HG03064 (cell line): ENCODE results near the gene PGAM5.

Experiments
- ATAC-seq: cut with Tn5 transposase; IDR thresholded peaks from one replicate; pipeline ENCODE4 v1.9.1; 2021; ENCODE audit warnings: low read depth; ENCODE audit not compliant: unreplicated experiment

The PGAM5 gene

DNA sequence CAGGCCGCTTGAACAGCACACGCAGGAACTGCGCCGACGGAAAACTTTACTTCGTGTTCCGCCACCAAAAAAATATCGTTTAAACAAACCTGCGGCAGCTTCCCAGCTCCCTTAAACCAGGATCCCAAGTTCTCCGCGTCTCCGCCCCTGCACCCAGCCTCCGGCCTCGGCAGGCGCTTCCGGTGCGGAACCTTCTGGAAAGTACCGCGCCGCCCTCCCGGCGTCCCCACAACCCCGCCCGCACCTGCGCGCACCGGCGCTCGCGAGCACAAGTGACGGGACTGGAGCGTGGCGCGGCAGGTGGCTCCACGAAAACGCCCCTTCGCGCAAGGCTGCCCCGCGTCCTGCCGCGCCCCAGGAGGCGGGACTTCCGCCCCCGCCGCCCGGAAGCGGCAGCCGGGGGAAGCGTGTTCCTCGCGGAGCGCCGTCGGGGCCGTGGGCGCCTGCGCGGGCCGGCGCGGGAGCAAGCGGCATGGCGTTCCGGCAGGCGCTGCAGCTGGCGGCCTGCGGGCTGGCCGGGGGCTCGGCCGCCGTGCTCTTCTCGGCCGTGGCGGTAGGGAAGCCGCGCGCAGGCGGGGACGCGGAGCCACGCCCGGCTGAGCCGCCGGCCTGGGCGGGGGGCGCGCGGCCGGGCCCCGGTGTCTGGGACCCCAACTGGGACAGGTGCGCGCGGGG lies at the start of gene PGAM5:
TSS of gene PGAM5 (plus strand) at position 438 of the 675 bp plus-strand sequence. CDS start at position 473, 35 bp downstream.
- peak; percentile 86 for ATAC-seq

- no peak for ATAC-seq
Observed at GRCh38 chr12:132660996-132661395, 49.6 kb upstream of the PGAM5 start.

DNA sequence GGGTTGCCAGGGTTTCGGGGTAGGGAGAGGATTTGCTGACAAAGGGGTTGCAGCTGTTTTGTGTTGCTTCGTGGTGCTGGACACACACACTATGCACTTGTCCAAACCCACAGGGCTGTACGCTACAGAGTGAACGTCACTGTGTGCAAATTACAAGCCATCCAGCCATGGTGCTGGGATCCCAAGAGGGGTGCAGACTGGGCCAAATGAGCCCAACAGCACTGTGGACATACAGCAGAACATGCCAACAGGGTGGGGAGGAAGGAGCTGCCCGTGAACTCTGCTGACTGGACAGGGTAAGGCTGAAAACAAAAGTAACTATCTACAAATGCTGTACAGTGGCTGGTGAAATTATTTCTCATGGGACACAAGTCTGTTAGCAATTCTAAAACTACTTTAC lies 48.7 kb upstream of the PGAM5 start:
- no peak for ATAC-seq

DNA sequence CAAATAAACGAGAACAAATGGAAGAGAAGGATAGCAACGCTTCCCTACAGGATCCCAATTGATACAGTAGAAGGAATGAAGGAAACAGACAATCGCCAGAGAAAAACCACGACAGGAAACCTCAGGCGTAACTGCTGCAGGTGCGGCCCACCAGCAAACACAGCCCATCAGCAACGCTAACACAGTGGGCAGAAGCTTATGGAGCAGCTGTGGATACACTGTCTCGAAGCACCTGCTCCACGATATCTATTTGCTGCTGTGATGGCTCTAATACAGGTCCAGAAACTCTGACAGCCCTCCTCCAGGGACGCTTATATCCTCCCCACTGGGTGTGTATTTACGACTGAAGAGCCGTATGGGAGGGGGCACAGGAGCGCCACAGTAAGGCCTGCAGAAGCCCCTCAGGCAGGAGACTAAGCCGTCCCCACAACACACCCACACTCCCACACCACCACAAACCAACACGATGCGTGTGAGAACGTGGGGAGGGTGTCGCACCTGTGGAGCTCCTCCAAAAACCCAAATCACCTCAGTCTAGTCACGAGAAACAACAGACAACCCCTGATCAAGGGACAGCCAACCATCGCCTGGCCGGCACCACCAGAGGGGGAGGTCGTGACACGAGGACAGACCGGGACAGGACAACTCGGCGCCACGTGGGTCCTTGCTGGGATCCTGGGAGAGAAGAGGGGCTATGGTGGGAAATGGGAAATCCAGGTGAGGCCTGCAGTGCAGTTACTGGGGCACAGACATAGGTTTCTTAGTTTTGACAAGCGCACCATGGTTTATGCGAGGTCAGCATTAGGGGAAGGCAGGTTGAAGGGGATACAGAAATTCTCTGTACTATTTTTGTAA lies 47.5 kb upstream of the PGAM5 start:
- ATAC-seq = no peak

GRCh38 chr12:132664206-132665148 lies 46.2 kb upstream of the PGAM5 start:
- ATAC-seq = no peak

- no peak for ATAC-seq
Observed at GRCh38 chr12:132665149-132665491, 45.5 kb upstream of the PGAM5 start.

- no peak for ATAC-seq
Observed at GRCh38 chr12:132665794-132666193, 44.8 kb upstream of the PGAM5 start.

- ATAC-seq = no peak
Observed at GRCh38 chr12:132668191-132669088, 42.2 kb upstream of the PGAM5 start.

GRCh38 chr12:132669166-132669879 lies 41.3 kb upstream of the PGAM5 start:
- no peak for ATAC-seq

DNA sequence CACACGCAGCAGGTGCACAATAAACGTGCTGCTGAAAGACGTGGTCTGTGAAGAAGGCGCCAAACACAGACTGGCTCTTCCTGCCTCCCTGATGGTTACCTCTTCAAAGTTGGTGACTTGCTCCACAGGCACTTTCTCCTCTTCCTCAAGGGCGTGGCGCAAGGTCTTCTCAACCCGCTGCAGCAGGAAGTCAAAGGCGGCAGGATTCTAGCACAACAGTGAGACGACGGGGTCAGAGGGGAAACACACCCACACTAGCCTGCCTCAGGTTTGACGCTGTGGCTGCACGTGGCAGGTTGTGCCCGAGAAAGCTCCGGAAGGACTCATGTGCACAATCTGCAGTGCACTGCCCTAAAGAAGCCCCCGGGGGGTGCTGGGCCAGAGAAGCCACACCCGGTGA lies 38.5 kb upstream of the PGAM5 start:
- no peak for ATAC-seq

DNA sequence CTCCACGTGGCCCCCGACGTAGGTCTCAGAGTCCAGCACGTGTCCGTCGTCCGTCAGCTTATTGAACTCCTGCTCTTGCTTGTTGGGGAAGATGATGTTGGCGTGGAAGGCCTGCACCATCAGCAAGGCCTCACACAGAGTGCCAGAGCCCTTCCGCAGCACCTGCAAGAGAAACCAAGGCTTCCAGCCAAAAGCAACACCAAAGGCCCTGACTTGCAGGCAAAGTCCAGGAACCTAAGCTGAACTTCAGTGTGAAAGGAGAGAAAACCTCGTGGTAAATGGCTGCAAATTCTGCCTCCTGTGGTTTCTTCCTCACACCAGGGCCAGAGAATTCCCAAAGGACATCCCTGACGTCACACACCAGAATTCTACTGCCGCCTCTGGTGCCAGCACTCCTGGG lies 38.0 kb upstream of the PGAM5 start:
- ATAC-seq = no peak

- no peak for ATAC-seq
Observed at GRCh38 chr12:132673288-132674179, 37.1 kb upstream of the PGAM5 start.

DNA sequence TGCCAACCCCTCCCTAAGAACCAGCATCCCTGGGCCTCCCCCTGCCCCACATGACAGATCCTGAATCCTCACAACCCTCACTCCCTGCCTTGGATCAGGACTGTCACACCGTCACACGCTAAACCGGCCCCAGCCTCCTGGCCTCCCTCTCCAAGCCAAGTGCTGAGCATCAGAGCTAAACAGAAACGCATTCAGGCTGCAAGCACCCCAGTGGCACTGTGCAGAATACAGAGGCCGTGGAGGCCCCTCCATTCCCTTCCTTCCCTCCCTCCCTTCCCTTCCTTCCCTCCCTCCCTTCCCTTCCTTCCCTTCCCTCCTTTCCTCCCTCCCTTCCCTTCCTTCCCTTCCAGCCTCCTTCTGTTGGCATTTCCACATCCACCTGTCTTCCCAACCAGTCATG lies 36.1 kb upstream of the PGAM5 start:
- ATAC-seq = no peak

- no peak for ATAC-seq
Observed at GRCh38 chr12:132675757-132676432, 34.7 kb upstream of the PGAM5 start.

DNA sequence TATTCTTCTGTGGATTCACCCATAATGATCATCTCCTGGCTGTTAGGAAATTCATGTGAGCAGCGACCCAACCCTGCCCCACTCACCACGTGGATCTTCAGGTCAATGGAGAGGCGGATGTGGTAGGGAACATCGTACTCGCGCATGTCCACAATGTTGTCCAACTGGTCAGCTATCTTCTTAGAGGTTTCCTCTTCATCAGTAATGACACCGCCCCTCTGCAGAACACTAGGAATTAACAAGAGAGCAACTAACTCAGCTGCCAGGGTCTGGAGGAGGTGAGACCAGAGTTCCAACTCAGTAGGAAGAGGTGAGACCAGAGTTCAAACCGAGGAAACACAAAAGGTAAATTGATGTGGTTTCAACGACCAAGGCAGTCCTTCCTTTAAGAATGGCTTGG lies 33.1 kb upstream of the PGAM5 start:
- ATAC-seq = no peak

- ATAC-seq = no peak
Observed at GRCh38 chr12:132685400-132685799, 25.2 kb upstream of the PGAM5 start.

GRCh38 chr12:132686825-132687210 lies 23.8 kb upstream of the PGAM5 start:
- ATAC-seq = peak; percentile 28
